ENCODE measurements around the gene MAGI3.

MAGI3 gene

GRCh38 chr1:113429461-113430153 lies 39.3 kb downstream of the MAGI3 start:
- peak; percentile 49 for DNase-seq (ENCODE audit: low read depth)
- no peak overlapping the region for H3K4me3 ChIP-seq (ENCODE audit: low read depth, low read length)
- no peak for TF ChIP-seq CTCF (conservative IDR thresholded peaks at IDR 0.05; ENCODE audit: low read depth, low read length)

GRCh38 chr1:113433184-113433583 lies 42.9 kb downstream of the MAGI3 start:
- no peak for TF ChIP-seq CTCF (conservative IDR thresholded peaks at IDR 0.05; ENCODE audit: low read depth, low read length)
- H3K4me3 ChIP-seq (ENCODE audit: low read depth, low read length): no peak overlapping the region
- DNase-seq (ENCODE audit: low read depth): no peak

DNA sequence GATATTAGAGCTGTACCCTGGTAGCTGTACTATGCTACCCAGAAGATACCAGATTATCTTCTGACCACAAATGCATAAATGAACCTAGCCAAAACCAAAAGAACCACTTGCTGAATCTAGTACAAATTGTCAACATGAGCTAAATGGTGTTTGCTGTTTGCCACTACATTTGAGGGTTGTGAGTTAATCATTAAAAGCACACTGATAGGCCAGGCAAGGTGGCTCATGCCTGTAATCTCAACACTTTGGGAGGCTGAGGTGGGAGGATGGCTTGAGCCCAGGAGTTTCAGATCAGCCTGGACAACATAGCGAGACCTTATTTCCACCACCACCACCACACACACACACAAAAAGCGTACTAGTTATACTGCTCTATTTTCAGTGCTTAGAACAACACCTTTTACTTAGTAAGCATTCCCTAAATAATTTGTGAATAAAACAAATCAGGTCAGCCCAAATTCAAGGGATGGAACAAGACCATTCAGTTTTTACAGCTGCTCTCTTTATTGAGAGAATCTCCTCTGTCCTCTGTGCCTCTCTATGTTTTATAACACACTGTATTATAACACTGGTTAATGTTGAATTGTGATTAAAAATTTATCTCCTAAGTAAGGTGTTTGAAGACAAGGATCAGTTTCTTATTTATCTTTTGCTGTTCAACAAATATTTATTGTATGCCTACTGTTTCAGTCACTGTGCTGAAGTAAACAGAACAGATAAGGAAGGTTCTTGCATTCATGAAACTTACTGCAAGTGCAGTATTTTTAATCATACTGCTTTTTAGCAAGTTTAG lies 44.0 kb downstream of the MAGI3 start:
- DNase-seq (ENCODE audit: low read depth): no peak
- H3K4me3 ChIP-seq (ENCODE audit: low read depth, low read length): no peak overlapping the region
- TF ChIP-seq CTCF (conservative IDR thresholded peaks at IDR 0.05; ENCODE audit: low read depth, low read length): no peak

DNA sequence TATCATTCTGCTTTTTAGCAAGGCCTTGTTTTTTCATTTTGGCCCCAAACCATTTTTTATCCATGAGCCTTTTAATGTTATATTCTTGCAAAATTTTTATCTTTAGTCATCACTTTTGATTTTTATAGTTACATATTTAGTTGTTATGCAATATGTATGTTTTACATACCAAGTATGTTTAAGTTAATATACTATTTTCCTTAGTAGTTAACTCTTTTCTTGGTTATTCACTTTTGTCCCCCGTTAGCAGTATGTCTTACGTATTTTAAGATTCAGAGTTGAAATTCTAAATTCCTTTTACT lies 44.5 kb downstream of the MAGI3 start:
- no peak for DNase-seq (ENCODE audit: low read depth)
- TF ChIP-seq CTCF (conservative IDR thresholded peaks at IDR 0.05; ENCODE audit: low read depth, low read length): no peak

DNA sequence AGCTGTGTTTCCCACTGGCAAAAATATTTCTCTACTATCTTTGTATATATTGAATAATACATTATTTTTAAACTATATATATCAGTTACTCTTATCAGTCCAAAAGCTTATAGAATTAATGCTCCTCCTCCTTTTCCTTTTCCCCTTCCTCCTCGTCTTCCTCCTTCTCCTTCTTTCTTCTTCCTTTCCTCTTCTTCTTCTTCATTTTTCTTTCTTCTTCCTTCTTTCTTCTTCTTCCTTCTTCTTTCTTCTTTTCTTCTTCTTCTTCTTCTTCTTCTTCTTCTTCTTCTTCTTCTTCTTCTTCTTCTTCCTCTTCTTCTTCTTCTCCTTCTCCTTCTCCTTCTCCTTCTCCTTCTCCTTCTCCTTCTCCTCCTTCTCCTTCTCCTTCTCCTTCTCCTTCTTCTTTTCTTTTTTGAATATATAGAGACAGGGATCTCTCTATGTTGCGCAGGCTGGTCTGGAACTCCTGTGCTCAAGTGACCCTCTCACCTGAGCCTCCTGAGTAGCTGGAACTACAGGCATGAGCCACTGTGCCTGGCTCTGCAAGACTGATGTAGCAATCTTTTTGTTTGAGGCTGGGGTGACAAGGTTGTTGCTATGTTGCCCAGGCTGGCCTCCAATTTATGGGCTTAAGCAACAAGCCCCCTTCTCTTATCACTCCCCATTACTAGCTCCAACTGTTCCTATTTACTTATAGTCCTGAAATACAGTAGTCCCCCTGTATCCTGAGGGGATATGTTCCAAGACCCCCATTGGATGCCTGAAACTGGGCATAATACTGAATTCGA lies 47.4 kb downstream of the MAGI3 start:
- no peak for DNase-seq (ENCODE audit: low read depth)
- H3K4me3 ChIP-seq (ENCODE audit: low read depth, low read length): no peak overlapping the region
- no peak for TF ChIP-seq CTCF (conservative IDR thresholded peaks at IDR 0.05; ENCODE audit: low read depth, low read length)

More for the DNA sequence above, 44.5 kb downstream of the MAGI3 start:
- H3K4me3 ChIP-seq (ENCODE audit: low read depth, low read length): no peak overlapping the region

GRCh38 chr1:113438505-113439276 lies 48.4 kb downstream of the MAGI3 start:
- no peak for DNase-seq (ENCODE audit: low read depth)
- no peak overlapping the region for H3K4me3 ChIP-seq (ENCODE audit: low read depth, low read length)
- TF ChIP-seq CTCF (conservative IDR thresholded peaks at IDR 0.05; ENCODE audit: low read depth, low read length): no peak
